ENCODE results near the gene GOLIM4. TPM values are rescaled to one million over a fixed set of nuclear protein-coding genes. Genes with fewer than 3 reads are reported as not detected.

Gene GOLIM4
- total RNA-seq, 1 experiment from 2014 or later = 25.3 TPM

- intact Hi-C loops (cut with micrococcal nuclease) = no loop called here
- Histone ChIP-seq H3K4me1 (ENCODE audit: insufficient read depth, low read length) (peaks cover 21% of the 10 kb centered on the region), H3K9ac (ENCODE audit: low read length) (no peak overlapping the region), H3F3A (ENCODE audit: low read length, unreplicated experiment) (no peaks in the 10 kb centered on the region), H3K27me3 (ENCODE audit: low read length) (no peaks in the 10 kb centered on the region), H3K4me3 (ENCODE audit: low read length) (no peak overlapping the region), H3K9me2 (replicated peaks; ENCODE audit: low read length) (no peaks in the 10 kb centered on the region), H3K27ac (ENCODE audit: low read length) (no peak overlapping the region), H4K20me1 (ENCODE audit: low read length) (peaks cover 9% of the 10 kb centered on the region; the same call in 1 of the 2 replicates), H2AFZ (ENCODE audit: low read length) (no peak overlapping the region), H3K36me3 (ENCODE audit: low read depth, low read length) (no peaks in the 10 kb centered on the region), H3K9me3 (ENCODE audit: low read length) (no peaks in the 10 kb centered on the region), H3K79me2 (ENCODE audit: low read length) (peaks cover 95% of the 10 kb centered on the region), H3K4me2 (ENCODE audit: low read length) (no peak overlapping the region)
- TF ChIP-seq CTCF (conservative IDR thresholded peaks at IDR 0.05; ENCODE audit: low read depth, low read length) (peak; percentile 51), EZH2phosphoT487 (IDR thresholded peaks at IDR 0.05; ENCODE audit: borderline replicate concordance, low read length) (no peak)
- CTCF ChIA-PET = no interaction called here
- POLR2A ChIA-PET (ENCODE audit: unreplicated experiment) = no interaction called here
- no peak for DNase-seq
- ATAC-seq = peak; percentile 44; the same call in 1 of the 2 replicates
- BruUV-seq (replicated peaks) = no TSS peak
Measured at GRCh38 chr3:168088106-168088720, 7.5 kb downstream of the GOLIM4 start.

- ATAC-seq (no peak), DNase-seq (no peak)
- no peaks in the 10 kb centered on the region for H3F3A ChIP-seq (ENCODE audit: low read length, unreplicated experiment)
- CTCF ChIA-PET = no interaction called here
- H3K36me3 ChIP-seq (ENCODE audit: low read depth, low read length) = no peaks in the 10 kb centered on the region
- no peaks in the 10 kb centered on the region for H3K9me2 ChIP-seq (replicated peaks; ENCODE audit: low read length)
- no TSS peak for BruUV-seq (replicated peaks)
- no peak overlapping the region for H3K4me2 ChIP-seq (ENCODE audit: low read length)
- H3K4me1 ChIP-seq (ENCODE audit: insufficient read depth, low read length) = peaks cover 14% of the 10 kb centered on the region
- H2AFZ ChIP-seq (ENCODE audit: low read length) = no peak overlapping the region
- POLR2A ChIA-PET (ENCODE audit: unreplicated experiment) = no interaction called here
- H4K20me1 ChIP-seq (ENCODE audit: low read length) = peaks cover 9% of the 10 kb centered on the region; the same call in 1 of the 2 replicates
- no peaks in the 10 kb centered on the region for H3K27me3 ChIP-seq (ENCODE audit: low read length)
- H3K27ac ChIP-seq (ENCODE audit: low read length) = no peak overlapping the region
- TF ChIP-seq CTCF (conservative IDR thresholded peaks at IDR 0.05; ENCODE audit: low read depth, low read length) (no peak), EZH2phosphoT487 (IDR thresholded peaks at IDR 0.05; ENCODE audit: borderline replicate concordance, low read length) (no peak), EZH2 (IDR thresholded peaks at IDR 0.05; ENCODE audit: low read length, unreplicated experiment) (no peak)
- H3K9me3 ChIP-seq (ENCODE audit: low read length) = no peaks in the 10 kb centered on the region
- peaks cover 94% of the 10 kb centered on the region for H3K79me2 ChIP-seq (ENCODE audit: low read length)
- H3K4me3 ChIP-seq (ENCODE audit: low read length) = no peak overlapping the region
- intact Hi-C loops (cut with micrococcal nuclease) = no loop called here
- H3K9ac ChIP-seq (ENCODE audit: low read length) = no peak overlapping the region
Measured at GRCh38 chr3:168087539-168087938, 8.2 kb downstream of the GOLIM4 start.

- DNase-seq = no peak
- Histone ChIP-seq H3K9me2 (replicated peaks; ENCODE audit: low read length) (no peaks in the 10 kb centered on the region), H3K79me2 (ENCODE audit: low read length) (peaks cover 94% of the 10 kb centered on the region), H3K4me1 (ENCODE audit: insufficient read depth, low read length) (peaks cover 6% of the 10 kb centered on the region; the same call in 1 of the 2 replicates), H3K27me3 (ENCODE audit: low read length) (no peaks in the 10 kb centered on the region), H3K27ac (ENCODE audit: low read length) (no peak overlapping the region), H3K4me2 (ENCODE audit: low read length) (no peak overlapping the region), H3K9ac (ENCODE audit: low read length) (no peak overlapping the region), H3K36me3 (ENCODE audit: low read depth, low read length) (no peaks in the 10 kb centered on the region), H3K4me3 (ENCODE audit: low read length) (no peak overlapping the region), H2AFZ (ENCODE audit: low read length) (no peak overlapping the region), H4K20me1 (ENCODE audit: low read length) (peaks cover 9% of the 10 kb centered on the region; the same call in 1 of the 2 replicates), H3K9me3 (ENCODE audit: low read length) (no peaks in the 10 kb centered on the region), H3F3A (ENCODE audit: low read length, unreplicated experiment) (no peaks in the 10 kb centered on the region)
- intact Hi-C loops (cut with micrococcal nuclease) = no loop called here
- ChIA-PET POLR2A (ENCODE audit: unreplicated experiment) (interaction anchor here (0.6 kb wide), 1 partner anchor 54 kb away, joined by 3 read pairs; no protein-coding TSS in a partner anchor), CTCF (no interaction called here)
- TF ChIP-seq EZH2 (IDR thresholded peaks at IDR 0.05; ENCODE audit: low read length, unreplicated experiment) = no peak
- no peak for TF ChIP-seq EZH2phosphoT487 (IDR thresholded peaks at IDR 0.05; ENCODE audit: borderline replicate concordance, low read length)
- TF ChIP-seq CTCF (conservative IDR thresholded peaks at IDR 0.05; ENCODE audit: low read depth, low read length) = no peak
- no TSS peak for BruUV-seq (replicated peaks)
- ATAC-seq = no peak
Measured at GRCh38 chr3:168086541-168087260, 9.0 kb downstream of the GOLIM4 start.
